H9 (cell line): Measurements from ENCODE around the gene TMPRSS11A. TPM values are rescaled to one million over a fixed set of nuclear protein-coding genes. Genes with fewer than 3 reads are reported as not detected.

Source experiments
- DNase-seq: peaks from one replicate; pipeline ENCODE4 v3.0.0-alpha.2; 2017
- H2AFZ ChIP-seq: one replicate; pipeline ENCODE4 v1.6.1; 2013; ENCODE audit warnings: mild to moderate bottlenecking, low read length, control low read depth, moderate library complexity
- H2AK5ac ChIP-seq: 2 replicates; pipeline ENCODE4 v1.6.1; 2013; ENCODE audit warnings: low read length, control low read depth, mixed read lengths; ENCODE audit not compliant: insufficient read length
- H2BK120ac ChIP-seq: one replicate; pipeline ENCODE4 v1.6.1; 2013; ENCODE audit warnings: low read depth, mild to moderate bottlenecking, low read length, control low read depth, inconsistent platforms; ENCODE audit not compliant: poor library complexity, severe bottlenecking
- H2BK12ac ChIP-seq: 2 replicates; pipeline ENCODE4 v1.6.1; 2013; ENCODE audit warnings: low read length, control low read depth, mixed read lengths, low read depth; ENCODE audit not compliant: insufficient read length
- H2BK15ac ChIP-seq: 2 replicates; pipeline ENCODE4 v1.6.1; 2013; ENCODE audit warnings: low read depth, low read length, control low read depth
- H2BK20ac ChIP-seq: one replicate; pipeline ENCODE4 v1.6.1; 2013; ENCODE audit warnings: low read depth, mild to moderate bottlenecking, low read length, control low read depth, inconsistent platforms; ENCODE audit not compliant: poor library complexity, severe bottlenecking
- H2BK5ac ChIP-seq: 2 replicates; pipeline ENCODE4 v1.6.1; 2013; ENCODE audit warnings: low read length, control low read depth, mixed read lengths; ENCODE audit not compliant: insufficient read length
- H3K14ac ChIP-seq: 2 replicates; pipeline ENCODE4 v1.6.1; 2013; ENCODE audit warnings: low read length, control low read depth; ENCODE audit not compliant: insufficient read depth
- H3K18ac ChIP-seq: 2 replicates; pipeline ENCODE4 v1.6.1; 2013; ENCODE audit warnings: low read depth, mild to moderate bottlenecking, mixed read lengths, low read length, control low read depth; ENCODE audit not compliant: insufficient read length
- H3K23ac ChIP-seq: 2 replicates; pipeline ENCODE4 v1.6.1; 2013; ENCODE audit warnings: low read length, control low read depth, mixed read lengths, low read depth; ENCODE audit not compliant: insufficient read length
- H3K23me2 ChIP-seq: 2 replicates; pipeline ENCODE4 v1.6.1; 2013; ENCODE audit warnings: low read depth, mild to moderate bottlenecking, mixed read lengths, low read length, control low read depth; ENCODE audit not compliant: insufficient read length, poor library complexity, severe bottlenecking
- H3K27ac ChIP-seq: 2 replicates; pipeline ENCODE4 v1.5.1; 2013; ENCODE audit warnings: low read length, control low read depth, mixed read lengths, low read depth; ENCODE audit not compliant: insufficient read length
- H3K27me3 ChIP-seq: 2 replicates; pipeline ENCODE4 v1.6.1; 2013; ENCODE audit warnings: low read length, control low read depth, inconsistent platforms; ENCODE audit not compliant: insufficient read depth
- H3K4ac ChIP-seq: 2 replicates; pipeline ENCODE4 v1.6.1; 2013; ENCODE audit warnings: low read depth, mild to moderate bottlenecking, control low read depth, inconsistent platforms, low read length, moderate library complexity
- H3K4me1 ChIP-seq: 2 replicates; pipeline ENCODE4 v1.6.1; 2013; ENCODE audit warnings: low read length, control low read depth, inconsistent platforms; ENCODE audit not compliant: insufficient read depth
- H3K4me2 ChIP-seq: 2 replicates; pipeline ENCODE4 v1.6.1; 2013; ENCODE audit warnings: low read length, control low read depth, mixed read lengths; ENCODE audit not compliant: insufficient read length, insufficient read depth
- H3K56ac ChIP-seq: 2 replicates; pipeline ENCODE4 v1.6.1; 2013; ENCODE audit warnings: low read depth, mild to moderate bottlenecking, mixed read lengths, low read length, control low read depth; ENCODE audit not compliant: insufficient read length
- H3K79me1 ChIP-seq: 2 replicates; pipeline ENCODE4 v1.6.1; 2013; ENCODE audit warnings: low read depth, mild to moderate bottlenecking, moderate library complexity, low read length, control low read depth, inconsistent platforms; ENCODE audit not compliant: insufficient read depth, poor library complexity, severe bottlenecking
- H3K79me2 ChIP-seq: 2 replicates; pipeline ENCODE4 v1.6.1; 2013; ENCODE audit warnings: low read length, control low read depth, inconsistent platforms; ENCODE audit not compliant: insufficient read depth
- H3K9ac ChIP-seq: 2 replicates; pipeline ENCODE4 v1.6.1; 2013; ENCODE audit warnings: low read length, control low read depth, mixed read lengths; ENCODE audit not compliant: insufficient read length; ENCODE audit errors: extremely low read depth
- H3K9me3 ChIP-seq: one replicate; pipeline ENCODE4 v1.6.1; 2013; ENCODE audit warnings: low read depth, low read length, inconsistent platforms; ENCODE audit not compliant: control insufficient read depth
- H3T11ph ChIP-seq: one replicate; pipeline ENCODE4 v1.6.1; 2013; ENCODE audit warnings: mild to moderate bottlenecking, low read length, control low read depth, inconsistent platforms
- H4K20me1 ChIP-seq: one replicate; pipeline ENCODE4 v1.6.1; 2013; ENCODE audit not compliant: control insufficient read depth, insufficient read length, insufficient read depth
- H4K5ac ChIP-seq: 2 replicates; pipeline ENCODE4 v1.6.1; 2013; ENCODE audit warnings: low read depth, mild to moderate bottlenecking, mixed read lengths, low read length, control low read depth; ENCODE audit not compliant: insufficient read length
- H4K8ac ChIP-seq: replicated peaks from 2 replicates; pipeline ENCODE4 v1.6.1; 2013; ENCODE audit warnings: low read length, control low read depth, mixed read lengths, low read depth; ENCODE audit not compliant: insufficient read length
- H4K91ac ChIP-seq: 2 replicates; pipeline ENCODE4 v1.6.1; 2013; ENCODE audit warnings: low read depth, mild to moderate bottlenecking, moderate library complexity, mixed read lengths, low read length, control low read depth; ENCODE audit not compliant: insufficient read length
- H3K27ac Mint-ChIP-seq, 3 experiments: 2 replicates in 2 of 3; 3 replicates in 1 of 3; pipeline ENCODE4 v1.8.0; 2020 to 2021; ENCODE audit warnings: mixed read lengths in 3 of 3, mild to moderate bottlenecking in 1 of 3, moderate library complexity in 1 of 3
- H3K27me3 Mint-ChIP-seq: 2 replicates; pipeline ENCODE4 v1.8.0; 2021; ENCODE audit warnings: low read depth, mild to moderate bottlenecking, moderate library complexity, mixed read lengths
- H3K36me3 Mint-ChIP-seq, 3 experiments: 2 replicates in 2 of 3; 3 replicates in 1 of 3; pipeline ENCODE4 v1.8.0; 2020 to 2021; ENCODE audit warnings: low read depth in 3 of 3, mixed read lengths in 3 of 3; ENCODE audit not compliant: insufficient read depth in 1 of 3
- H3K4me1 Mint-ChIP-seq, 2 experiments: 2 replicates each; pipeline ENCODE4 v1.8.0; 2020; ENCODE audit warnings: mixed read lengths in 2 of 2
- H3K4me3 Mint-ChIP-seq, 2 experiments: 2 replicates in 1 of 2; 3 replicates in 1 of 2; pipeline ENCODE4 v1.8.0; 2020 to 2021; ENCODE audit warnings: mild to moderate bottlenecking in 2 of 2, mixed read lengths in 2 of 2, moderate library complexity in 1 of 2
- H3K9me3 Mint-ChIP-seq, 2 experiments: 2 replicates in 1 of 2; 3 replicates in 1 of 2; pipeline ENCODE4 v1.8.0; 2020; ENCODE audit warnings: mild to moderate bottlenecking in 2 of 2, mixed read lengths in 2 of 2, moderate library complexity in 1 of 2
- CTCF ChIP-seq: fragments of 200-600 bp; sonication (generic); conservative IDR thresholded peaks from 3 replicates; pipeline ENCODE4 v1.8.0; 2021; ENCODE audit warnings: antibody characterized with exemption, mild to moderate bottlenecking
- WGBS: extraction: QIAGEN DNeasy Blood & Tissue Kit; methylation state at CpG from one replicate; pipeline ENCODE4 v1.1.7; 2013; ENCODE audit warnings: missing lambda C conversion rate, low lambda C conversion rate, mixed read lengths; ENCODE audit not compliant: insufficient read length; ENCODE audit errors: extremely low coverage; 5-methylcytosine and 5-hydroxymethylcytosine counted together
- total RNA-seq: library from RNA; stranded (reverse); gene quantifications from 2 replicates; pipeline ENCODE4 v1.2.1, GENCODE V29; 2021

TMPRSS11A gene
- total RNA-seq, 1 experiment from 2014 or later, result not detected

- Histone ChIP-seq H3K27ac (no peak overlapping the region), H3K4me1 (no peaks in the 10 kb centered on the region), H4K5ac (no peak overlapping the region), H3K79me2 (no peaks in the 10 kb centered on the region), H3K18ac (no peak overlapping the region), H4K20me1 (no peaks in the 10 kb centered on the region), H2BK12ac (no peak overlapping the region), H3K56ac (no peak overlapping the region), H3K79me1 (no peaks in the 10 kb centered on the region), H2BK5ac (no peak overlapping the region), H2BK15ac (no peak overlapping the region), H4K8ac (no peak overlapping the region), H2BK20ac (no peak overlapping the region), H2AFZ (no peak overlapping the region), H3K4me2 (no peak overlapping the region), H3K9ac (no peak overlapping the region), H3K4ac (no peak overlapping the region), H3K23me2 (no peaks in the 10 kb centered on the region), H3T11ph (no peak overlapping the region), H3K14ac (no peak overlapping the region), H3K23ac (no peak overlapping the region), H2BK120ac (no peak overlapping the region), H2AK5ac (no peak overlapping the region), H4K91ac (no peak overlapping the region), H3K9me3 (no peaks in the 10 kb centered on the region), H3K27me3 (no peaks in the 10 kb centered on the region)
- Mint-ChIP-seq H3K27me3 (no peaks in the 10 kb centered on the region), H3K36me3 (no peaks in the 10 kb centered on the region), H3K9me3 (no peaks in the 10 kb centered on the region), H3K4me3 (no peak overlapping the region), H3K4me1 (no peaks in the 10 kb centered on the region), H3K27ac (no peak overlapping the region)
- peak; percentile 81 for TF ChIP-seq CTCF
- no CpG with 5 or more reads among the region's 6 CpGs for WGBS
- DNase-seq, result no peak
Measured at GRCh38 chr4:67909905-67910584, 53.2 kb downstream of the TMPRSS11A start.
